GM12878 (cell line): ENCODE data around the gene AKAP8.

Experiments
- EP300 ChIP-seq, 2 experiments: fragments of 150-350 bp in 1 of 2; IDR thresholded peaks; 2 replicates each; pipeline ENCODE4 v1.6.1; 2011 to 2012; ENCODE audit warnings: low read depth in 2 of 2, low read length in 2 of 2, borderline replicate concordance in 1 of 2, improper control_type of control experiment in 1 of 2, inconsistent platforms in 1 of 2; ENCODE audit not compliant: control insufficient read depth in 1 of 2
- EZH2 ChIP-seq: IDR thresholded peaks from 2 replicates; pipeline ENCODE4 v1.6.1; 2012; ENCODE audit warnings: low read depth, mild to moderate bottlenecking, control low read depth, inconsistent platforms, low read length, borderline replicate concordance; ENCODE audit not compliant: control insufficient read depth
- KDM1A ChIP-seq: fragments of 200-600 bp; sonication (generic); IDR thresholded peaks from 2 replicates; pipeline ENCODE4 v1.6.1; 2016; ENCODE audit warnings: borderline replicate concordance
- MYC ChIP-seq: IDR thresholded peaks from 2 replicates; pipeline ENCODE4 v1.6.1; 2011; ENCODE audit warnings: mild to moderate bottlenecking, low read length, moderate library complexity, inconsistent platforms; ENCODE audit not compliant: insufficient read depth, insufficient replicate concordance, insufficient read length, severe bottlenecking
- POLR2A ChIP-seq: IDR thresholded peaks from 2 replicates; pipeline ENCODE4 v1.6.1; 2011; ENCODE audit warnings: low read depth, mild to moderate bottlenecking, low read length
- RBBP5 ChIP-seq: fragments of 200-600 bp; sonication (generic); conservative IDR thresholded peaks from 2 replicates; pipeline ENCODE4 v1.6.1; 2016
- RCOR1 ChIP-seq: conservative IDR thresholded peaks from 2 replicates; pipeline ENCODE4 v1.6.1; 2012; ENCODE audit warnings: low read depth, low read length, improper control_type of control experiment
- SUZ12 ChIP-seq: fragments of 200-600 bp; sonication (generic); IDR thresholded peaks from one replicate; pipeline ENCODE4 v1.6.1; 2018; ENCODE audit warnings: antibody characterized with exemption, mild to moderate bottlenecking; ENCODE audit not compliant: unreplicated experiment
- YY1 ChIP-seq: IDR thresholded peaks from 2 replicates; pipeline ENCODE4 v1.6.1; 2011; ENCODE audit warnings: low read depth, mild to moderate bottlenecking, low read length
- TF ChIP-seq, protein P1 (sequence below): IDR thresholded peaks from 2 replicates; pipeline ENCODE4 v1.6.1; 2012; ENCODE audit warnings: mild to moderate bottlenecking, low read depth, low read length
- TF ChIP-seq, protein P2 (sequence below): IDR thresholded peaks from 2 replicates; pipeline ENCODE4 v1.6.1; 2012; ENCODE audit warnings: low read length, inconsistent platforms

DNA sequence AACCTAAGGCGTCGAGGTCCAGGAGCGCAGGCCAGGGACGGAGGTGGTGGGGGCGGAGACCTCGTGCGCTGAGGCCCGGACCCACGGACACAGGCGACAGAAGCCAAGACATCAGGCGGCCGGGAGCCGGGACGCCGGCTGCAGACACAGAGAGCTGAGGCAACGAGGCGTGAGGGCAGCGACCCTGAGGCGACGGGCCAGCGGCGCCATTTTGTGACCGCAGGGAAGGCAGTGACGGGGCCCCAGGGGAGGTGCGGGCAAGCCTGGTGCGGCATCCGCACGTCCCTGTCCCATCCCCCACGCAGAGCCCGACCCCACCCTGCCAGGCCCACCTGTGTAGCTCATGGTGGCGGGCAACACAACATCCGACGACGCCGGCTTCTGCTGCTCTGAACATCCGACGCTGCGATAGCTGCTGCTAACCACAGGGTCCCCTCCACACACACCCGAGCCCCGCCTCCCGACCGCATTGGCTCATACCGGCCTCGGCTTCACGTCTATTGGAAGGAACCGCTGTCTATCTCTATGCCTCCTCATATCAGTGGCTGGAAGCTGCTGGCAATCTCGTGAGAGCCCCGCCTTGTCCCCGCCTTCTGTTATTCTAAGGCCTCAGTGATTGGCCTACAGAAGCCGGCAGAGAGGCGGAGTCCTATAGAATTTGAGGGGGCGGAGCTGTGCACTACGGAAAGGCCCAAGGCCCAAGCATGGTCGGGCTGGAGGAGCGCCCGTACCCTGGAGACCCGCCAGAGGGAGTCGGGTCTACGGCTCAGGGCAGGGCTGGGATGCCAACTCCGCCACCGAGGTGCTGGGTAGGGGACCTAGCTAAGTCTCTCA is 39.2 kb upstream of the AKAP8 start, which contains the start of gene AKAP8L:
- TF ChIP-seq EZH2 (no peak), RBBP5 (no peak), POLR2A (peak; percentile 97), RCOR1 (no peak), SUZ12 (no peak), YY1 (peak; percentile 97), EP300 (IDR thresholded peaks at IDR 0.05; ENCODE audit: borderline replicate concordance in 1 of 2, control insufficient read depth in 1 of 2, low read depth in 2 of 2, low read length in 2 of 2) (0 out of 4 replicates have a peak, but pooled peaks of 1 of the 2 experiments have one; percentile 27), MYC (peak; percentile 35), KDM1A (no peak)
- TF ChIP-seq, protein P1, sequence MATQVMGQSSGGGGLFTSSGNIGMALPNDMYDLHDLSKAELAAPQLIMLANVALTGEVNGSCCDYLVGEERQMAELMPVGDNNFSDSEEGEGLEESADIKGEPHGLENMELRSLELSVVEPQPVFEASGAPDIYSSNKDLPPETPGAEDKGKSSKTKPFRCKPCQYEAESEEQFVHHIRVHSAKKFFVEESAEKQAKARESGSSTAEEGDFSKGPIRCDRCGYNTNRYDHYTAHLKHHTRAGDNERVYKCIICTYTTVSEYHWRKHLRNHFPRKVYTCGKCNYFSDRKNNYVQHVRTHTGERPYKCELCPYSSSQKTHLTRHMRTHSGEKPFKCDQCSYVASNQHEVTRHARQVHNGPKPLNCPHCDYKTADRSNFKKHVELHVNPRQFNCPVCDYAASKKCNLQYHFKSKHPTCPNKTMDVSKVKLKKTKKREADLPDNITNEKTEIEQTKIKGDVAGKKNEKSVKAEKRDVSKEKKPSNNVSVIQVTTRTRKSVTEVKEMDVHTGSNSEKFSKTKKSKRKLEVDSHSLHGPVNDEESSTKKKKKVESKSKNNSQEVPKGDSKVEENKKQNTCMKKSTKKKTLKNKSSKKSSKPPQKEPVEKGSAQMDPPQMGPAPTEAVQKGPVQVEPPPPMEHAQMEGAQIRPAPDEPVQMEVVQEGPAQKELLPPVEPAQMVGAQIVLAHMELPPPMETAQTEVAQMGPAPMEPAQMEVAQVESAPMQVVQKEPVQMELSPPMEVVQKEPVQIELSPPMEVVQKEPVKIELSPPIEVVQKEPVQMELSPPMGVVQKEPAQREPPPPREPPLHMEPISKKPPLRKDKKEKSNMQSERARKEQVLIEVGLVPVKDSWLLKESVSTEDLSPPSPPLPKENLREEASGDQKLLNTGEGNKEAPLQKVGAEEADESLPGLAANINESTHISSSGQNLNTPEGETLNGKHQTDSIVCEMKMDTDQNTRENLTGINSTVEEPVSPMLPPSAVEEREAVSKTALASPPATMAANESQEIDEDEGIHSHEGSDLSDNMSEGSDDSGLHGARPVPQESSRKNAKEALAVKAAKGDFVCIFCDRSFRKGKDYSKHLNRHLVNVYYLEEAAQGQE, result no peak
- TF ChIP-seq, protein P2, sequence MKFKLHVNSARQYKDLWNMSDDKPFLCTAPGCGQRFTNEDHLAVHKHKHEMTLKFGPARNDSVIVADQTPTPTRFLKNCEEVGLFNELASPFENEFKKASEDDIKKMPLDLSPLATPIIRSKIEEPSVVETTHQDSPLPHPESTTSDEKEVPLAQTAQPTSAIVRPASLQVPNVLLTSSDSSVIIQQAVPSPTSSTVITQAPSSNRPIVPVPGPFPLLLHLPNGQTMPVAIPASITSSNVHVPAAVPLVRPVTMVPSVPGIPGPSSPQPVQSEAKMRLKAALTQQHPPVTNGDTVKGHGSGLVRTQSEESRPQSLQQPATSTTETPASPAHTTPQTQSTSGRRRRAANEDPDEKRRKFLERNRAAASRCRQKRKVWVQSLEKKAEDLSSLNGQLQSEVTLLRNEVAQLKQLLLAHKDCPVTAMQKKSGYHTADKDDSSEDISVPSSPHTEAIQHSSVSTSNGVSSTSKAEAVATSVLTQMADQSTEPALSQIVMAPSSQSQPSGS, result no peak
